GM19193 (cell line): ENCODE data around the gene DNAH14.

Source experiments
- POLR2A ChIP-seq: IDR thresholded peaks from 4 replicates; pipeline ENCODE4 v1.6.1; 2011; ENCODE audit not compliant: insufficient read depth, insufficient read length; ENCODE audit errors: extremely low read depth

Gene DNAH14

GRCh38 chr1:225201447-225201846 lies 272.0 kb downstream of the DNAH14 start:
- no peak for TF ChIP-seq POLR2A

GRCh38 chr1:225207791-225208190 lies 278.3 kb downstream of the DNAH14 start:
- no peak for TF ChIP-seq POLR2A

GRCh38 chr1:225209153-225209552 lies 279.7 kb downstream of the DNAH14 start:
- TF ChIP-seq POLR2A: no peak

- no peak for TF ChIP-seq POLR2A
These were observed 294.8 kb downstream of the DNAH14 start for GRCh38 chr1:225224287-225224686.

- TF ChIP-seq POLR2A: no peak
These were observed 296.2 kb downstream of the DNAH14 start for GRCh38 chr1:225225681-225226080.

- TF ChIP-seq POLR2A: no peak
These were observed 299.4 kb downstream of the DNAH14 start for GRCh38 chr1:225228871-225229303.

- no peak for TF ChIP-seq POLR2A
These were observed 301.0 kb downstream of the DNAH14 start for GRCh38 chr1:225230483-225230882.

- no peak for TF ChIP-seq POLR2A
These were observed 313.1 kb downstream of the DNAH14 start for GRCh38 chr1:225242611-225243010.

GRCh38 chr1:225250432-225250831 lies 321.0 kb downstream of the DNAH14 start:
- TF ChIP-seq POLR2A: no peak

GRCh38 chr1:225253173-225253572 lies 323.7 kb downstream of the DNAH14 start:
- TF ChIP-seq POLR2A: no peak

- no peak for TF ChIP-seq POLR2A
These were observed 324.3 kb downstream of the DNAH14 start for GRCh38 chr1:225253784-225254183.

- no peak for TF ChIP-seq POLR2A
These were observed 325.2 kb downstream of the DNAH14 start for GRCh38 chr1:225254676-225255075.

GRCh38 chr1:225257081-225257480 lies 327.6 kb downstream of the DNAH14 start:
- no peak for TF ChIP-seq POLR2A

GRCh38 chr1:225258811-225259210 lies 329.3 kb downstream of the DNAH14 start:
- TF ChIP-seq POLR2A: no peak

GRCh38 chr1:225259542-225259941 lies 330.1 kb downstream of the DNAH14 start:
- no peak for TF ChIP-seq POLR2A

- no peak for TF ChIP-seq POLR2A
These were observed 330.8 kb downstream of the DNAH14 start for GRCh38 chr1:225260319-225260718.

- TF ChIP-seq POLR2A: no peak
These were observed 348.0 kb downstream of the DNAH14 start for GRCh38 chr1:225277445-225277844.
